Liver (tissue), 9 donors: ENCODE data around the gene RIT2. TPM values are rescaled to one million over a fixed set of nuclear protein-coding genes. Genes with fewer than 3 reads are reported as not detected.

ENCODE experiments used
- DNase-seq: peaks from one replicate; pipeline ENCODE4 v3.0.0-alpha.2; 2017; ENCODE audit warnings: low spot score
- H3K27ac ChIP-seq, 2 donors: one replicate each; pipeline ENCODE4 v1.7.0; 2013; ENCODE audit warnings: inconsistent platforms in 2 of 2, low read length in 2 of 2, control low read depth in 1 of 2, low read depth in 1 of 2, mild to moderate bottlenecking in 1 of 2
- H3K27me3 ChIP-seq, 4 donors: one replicate each; pipeline versions ENCODE4 v1.6.1 to v1.7.0; 2013; ENCODE audit warnings: low read length in 3 of 4, inconsistent platforms in 1 of 4, mild to moderate bottlenecking in 1 of 4, moderate library complexity in 1 of 4; ENCODE audit not compliant: control insufficient read depth in 4 of 4, insufficient read depth in 4 of 4
- H3K36me3 ChIP-seq, 4 donors: one replicate each; pipeline versions ENCODE4 v1.6.1 to v1.7.0; 2013; ENCODE audit warnings: low read length in 3 of 4, mild to moderate bottlenecking in 3 of 4, low read depth in 1 of 4, moderate library complexity in 1 of 4; ENCODE audit not compliant: control insufficient read depth in 4 of 4, insufficient read depth in 3 of 4
- H3K4me1 ChIP-seq, 4 donors: one replicate each; pipeline versions ENCODE4 v1.6.1 to v1.7.0; 2013; ENCODE audit warnings: low read length in 3 of 4, mild to moderate bottlenecking in 3 of 4, moderate library complexity in 1 of 4; ENCODE audit not compliant: control insufficient read depth in 4 of 4, insufficient read depth in 4 of 4
- H3K4me3 ChIP-seq, 3 donors: one replicate each; pipeline versions ENCODE4 v1.6.1 to v1.7.0; 2013; ENCODE audit warnings: low read length in 3 of 3, control low read depth in 1 of 3, low read depth in 1 of 3, mild to moderate bottlenecking in 1 of 3
- H3K9ac ChIP-seq, 2 donors: one replicate each; pipeline ENCODE4 v1.7.0; 2013; ENCODE audit warnings: low read length in 2 of 2, mild to moderate bottlenecking in 2 of 2, moderate library complexity in 2 of 2, control low read depth in 1 of 2, low read depth in 1 of 2
- H3K9me3 ChIP-seq, 4 donors: one replicate each; pipeline versions ENCODE4 v1.6.1 to v1.7.0; 2013; ENCODE audit warnings: low read length in 3 of 4; ENCODE audit not compliant: control insufficient read depth in 4 of 4
- EGR1 ChIP-seq, 2 donors: IDR thresholded peaks; 2 replicates each; pipeline ENCODE4 v1.6.1; 2016 to 2018; ENCODE audit warnings: antibody characterized with exemption in 2 of 2, low read depth in 2 of 2
- FOXA1 ChIP-seq: IDR thresholded peaks from 2 replicates; pipeline ENCODE4 v1.6.1; 2016; ENCODE audit warnings: antibody characterized with exemption
- FOXA2 ChIP-seq: IDR thresholded peaks from 2 replicates; pipeline ENCODE4 v1.6.1; 2016; ENCODE audit warnings: antibody characterized with exemption
- GABPA ChIP-seq, 2 donors: IDR thresholded peaks in 1 of 2; conservative IDR thresholded peaks in 1 of 2; 2 replicates each; pipeline ENCODE4 v1.6.1; 2016; ENCODE audit warnings: antibody characterized with exemption in 2 of 2, mild to moderate bottlenecking in 1 of 2, moderate library complexity in 1 of 2
- HNF4A ChIP-seq, 2 donors: conservative IDR thresholded peaks; 2 replicates each; pipeline ENCODE4 v1.6.1; 2016; ENCODE audit warnings: antibody characterized with exemption in 2 of 2, mild to moderate bottlenecking in 2 of 2
- HNF4G ChIP-seq: IDR thresholded peaks from 2 replicates; pipeline ENCODE4 v1.6.1; 2016; ENCODE audit warnings: antibody characterized with exemption
- JUND ChIP-seq, 2 donors: IDR thresholded peaks; 2 replicates each; pipeline ENCODE4 v1.6.1; 2016; ENCODE audit warnings: antibody characterized with exemption in 2 of 2
- NR2F2 ChIP-seq: IDR thresholded peaks from 2 replicates; pipeline ENCODE4 v1.6.1; 2016; ENCODE audit warnings: antibody characterized with exemption
- RAD21 ChIP-seq, 2 donors: IDR thresholded peaks; 2 replicates each; pipeline ENCODE4 v1.6.1; 2016; ENCODE audit warnings: antibody characterized with exemption in 2 of 2, mild to moderate bottlenecking in 2 of 2
- RXRA ChIP-seq, 2 donors: IDR thresholded peaks; 2 replicates each; pipeline ENCODE4 v1.6.1; 2017 to 2018; ENCODE audit warnings: antibody characterized with exemption in 2 of 2, mild to moderate bottlenecking in 1 of 2
- SP1 ChIP-seq: IDR thresholded peaks from 2 replicates; pipeline ENCODE4 v1.6.1; 2018; ENCODE audit warnings: antibody characterized with exemption, mild to moderate bottlenecking
- TAF1 ChIP-seq: conservative IDR thresholded peaks from 2 replicates; pipeline ENCODE4 v1.6.1; 2016; ENCODE audit warnings: antibody characterized with exemption, mild to moderate bottlenecking
- YY1 ChIP-seq: IDR thresholded peaks from 2 replicates; pipeline ENCODE4 v1.6.1; 2016; ENCODE audit warnings: antibody characterized with exemption, mild to moderate bottlenecking
- WGBS: extraction: QIAGEN DNeasy Blood & Tissue Kit; methylation state at CpG from one replicate; pipeline ENCODE4 v1.1.7; 2013; 5-methylcytosine and 5-hydroxymethylcytosine counted together
- polyA plus RNA-seq, 2 donors: library from polyadenylated mRNA; stranded (reverse) in 1 of 2; unstranded in 1 of 2; fragments of 200-250 nt in 1 of 2; fragments of >200 nt in 1 of 2; fragmentation: Nextera tagmentation in 1 of 2; extraction: Ambion mirVana in 1 of 2; gene quantifications; one replicate each; pipeline versions ENCODE4 v1.2.1 to v1.2.3, GENCODE V29; 2013 to 2015
- total RNA-seq, 2 donors: library from RNA; depleted of rRNA; stranded (reverse); fragments of >200 nt; gene quantifications; one replicate each; pipeline ENCODE4 v1.2.3, GENCODE V29; 2014
- TF ChIP-seq, protein P1 (sequence below): IDR thresholded peaks from 2 replicates; pipeline ENCODE4 v1.6.1; 2016; ENCODE audit warnings: antibody characterized with exemption
- TF ChIP-seq, protein P2 (sequence below): IDR thresholded peaks from 2 replicates; pipeline ENCODE4 v1.6.1; 2016; ENCODE audit warnings: antibody characterized with exemption
- TF ChIP-seq, protein P3 (sequence below): IDR thresholded peaks from 2 replicates; pipeline ENCODE4 v1.6.1; 2016; ENCODE audit warnings: antibody characterized with exemption, mild to moderate bottlenecking
- TF ChIP-seq, protein P4 (sequence below): fragments of 150-350 bp; IDR thresholded peaks from 2 replicates; pipeline ENCODE4 v1.5.1; 2017; ENCODE audit warnings: improper control_type of control experiment, low read depth, low read length; ENCODE audit not compliant: missing input control
- TF ChIP-seq, protein P5 (sequence below): IDR thresholded peaks from 2 replicates; pipeline ENCODE4 v1.6.1; 2016; ENCODE audit warnings: antibody characterized with exemption
- donor health status: healthy.
- donor health status: healthy.
- donor health status: healthy.
- donor health status: healthy.
- donor health status: healthy.

RIT2 gene
- total and polyA plus RNA-seq, 4 donors, result not detected

DNA sequence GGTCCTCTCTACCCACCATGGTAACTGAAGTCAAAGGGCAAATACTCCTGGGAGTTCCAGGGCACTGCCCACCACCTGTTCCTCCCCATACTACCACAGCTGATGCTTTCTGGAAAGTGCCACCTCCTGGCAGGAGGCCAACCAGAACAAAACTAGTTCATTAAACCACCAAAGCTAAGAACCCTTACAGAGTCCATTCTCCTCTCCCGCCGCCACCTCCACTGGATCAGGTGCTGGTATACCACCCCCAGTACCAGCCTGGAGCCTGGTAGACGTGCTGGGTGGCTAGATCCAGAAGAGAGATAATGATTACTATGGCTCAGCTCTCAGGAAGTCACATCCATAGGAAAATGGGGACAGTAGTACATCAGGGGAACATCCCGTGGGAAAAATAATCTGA, 300.9 kb downstream of the RIT2 start:
- H3K4me1 ChIP-seq, result no peaks in the 10 kb centered on the region
- H3K9ac ChIP-seq, result no peak overlapping the region
- H3K27me3 ChIP-seq, result no peaks in the 10 kb centered on the region
- no peak for TF ChIP-seq YY1
- no peak for TF ChIP-seq FOXA1
- TF ChIP-seq, protein P1, sequence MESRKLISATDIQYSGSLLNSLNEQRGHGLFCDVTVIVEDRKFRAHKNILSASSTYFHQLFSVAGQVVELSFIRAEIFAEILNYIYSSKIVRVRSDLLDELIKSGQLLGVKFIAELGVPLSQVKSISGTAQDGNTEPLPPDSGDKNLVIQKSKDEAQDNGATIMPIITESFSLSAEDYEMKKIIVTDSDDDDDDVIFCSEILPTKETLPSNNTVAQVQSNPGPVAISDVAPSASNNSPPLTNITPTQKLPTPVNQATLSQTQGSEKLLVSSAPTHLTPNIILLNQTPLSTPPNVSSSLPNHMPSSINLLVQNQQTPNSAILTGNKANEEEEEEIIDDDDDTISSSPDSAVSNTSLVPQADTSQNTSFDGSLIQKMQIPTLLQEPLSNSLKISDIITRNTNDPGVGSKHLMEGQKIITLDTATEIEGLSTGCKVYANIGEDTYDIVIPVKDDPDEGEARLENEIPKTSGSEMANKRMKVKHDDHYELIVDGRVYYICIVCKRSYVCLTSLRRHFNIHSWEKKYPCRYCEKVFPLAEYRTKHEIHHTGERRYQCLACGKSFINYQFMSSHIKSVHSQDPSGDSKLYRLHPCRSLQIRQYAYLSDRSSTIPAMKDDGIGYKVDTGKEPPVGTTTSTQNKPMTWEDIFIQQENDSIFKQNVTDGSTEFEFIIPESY, result no peak
- no peak for TF ChIP-seq RXRA (IDR thresholded peaks at IDR 0.05)
- no peak for TF ChIP-seq NR2F2
- no peak for TF ChIP-seq JUND (IDR thresholded peaks at IDR 0.05)
- TF ChIP-seq GABPA (IDR thresholded peaks at IDR 0.05 in 1 of 2, conservative IDR thresholded peaks at IDR 0.05 in 1 of 2), result no peak
- TF ChIP-seq, protein P2, sequence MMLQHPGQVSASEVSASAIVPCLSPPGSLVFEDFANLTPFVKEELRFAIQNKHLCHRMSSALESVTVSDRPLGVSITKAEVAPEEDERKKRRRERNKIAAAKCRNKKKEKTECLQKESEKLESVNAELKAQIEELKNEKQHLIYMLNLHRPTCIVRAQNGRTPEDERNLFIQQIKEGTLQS, result no peak
- TF ChIP-seq EGR1 (IDR thresholded peaks at IDR 0.05; ENCODE audit: low read depth in 2 of 2), result no peak
- no peak for TF ChIP-seq FOXA2
- no peak for TF ChIP-seq HNF4G
- TF ChIP-seq HNF4A (conservative IDR thresholded peaks at IDR 0.05), result no peak
- TF ChIP-seq, protein P3, sequence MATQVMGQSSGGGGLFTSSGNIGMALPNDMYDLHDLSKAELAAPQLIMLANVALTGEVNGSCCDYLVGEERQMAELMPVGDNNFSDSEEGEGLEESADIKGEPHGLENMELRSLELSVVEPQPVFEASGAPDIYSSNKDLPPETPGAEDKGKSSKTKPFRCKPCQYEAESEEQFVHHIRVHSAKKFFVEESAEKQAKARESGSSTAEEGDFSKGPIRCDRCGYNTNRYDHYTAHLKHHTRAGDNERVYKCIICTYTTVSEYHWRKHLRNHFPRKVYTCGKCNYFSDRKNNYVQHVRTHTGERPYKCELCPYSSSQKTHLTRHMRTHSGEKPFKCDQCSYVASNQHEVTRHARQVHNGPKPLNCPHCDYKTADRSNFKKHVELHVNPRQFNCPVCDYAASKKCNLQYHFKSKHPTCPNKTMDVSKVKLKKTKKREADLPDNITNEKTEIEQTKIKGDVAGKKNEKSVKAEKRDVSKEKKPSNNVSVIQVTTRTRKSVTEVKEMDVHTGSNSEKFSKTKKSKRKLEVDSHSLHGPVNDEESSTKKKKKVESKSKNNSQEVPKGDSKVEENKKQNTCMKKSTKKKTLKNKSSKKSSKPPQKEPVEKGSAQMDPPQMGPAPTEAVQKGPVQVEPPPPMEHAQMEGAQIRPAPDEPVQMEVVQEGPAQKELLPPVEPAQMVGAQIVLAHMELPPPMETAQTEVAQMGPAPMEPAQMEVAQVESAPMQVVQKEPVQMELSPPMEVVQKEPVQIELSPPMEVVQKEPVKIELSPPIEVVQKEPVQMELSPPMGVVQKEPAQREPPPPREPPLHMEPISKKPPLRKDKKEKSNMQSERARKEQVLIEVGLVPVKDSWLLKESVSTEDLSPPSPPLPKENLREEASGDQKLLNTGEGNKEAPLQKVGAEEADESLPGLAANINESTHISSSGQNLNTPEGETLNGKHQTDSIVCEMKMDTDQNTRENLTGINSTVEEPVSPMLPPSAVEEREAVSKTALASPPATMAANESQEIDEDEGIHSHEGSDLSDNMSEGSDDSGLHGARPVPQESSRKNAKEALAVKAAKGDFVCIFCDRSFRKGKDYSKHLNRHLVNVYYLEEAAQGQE, result no peak
- TF ChIP-seq SP1, result no peak
- TF ChIP-seq, protein P4, sequence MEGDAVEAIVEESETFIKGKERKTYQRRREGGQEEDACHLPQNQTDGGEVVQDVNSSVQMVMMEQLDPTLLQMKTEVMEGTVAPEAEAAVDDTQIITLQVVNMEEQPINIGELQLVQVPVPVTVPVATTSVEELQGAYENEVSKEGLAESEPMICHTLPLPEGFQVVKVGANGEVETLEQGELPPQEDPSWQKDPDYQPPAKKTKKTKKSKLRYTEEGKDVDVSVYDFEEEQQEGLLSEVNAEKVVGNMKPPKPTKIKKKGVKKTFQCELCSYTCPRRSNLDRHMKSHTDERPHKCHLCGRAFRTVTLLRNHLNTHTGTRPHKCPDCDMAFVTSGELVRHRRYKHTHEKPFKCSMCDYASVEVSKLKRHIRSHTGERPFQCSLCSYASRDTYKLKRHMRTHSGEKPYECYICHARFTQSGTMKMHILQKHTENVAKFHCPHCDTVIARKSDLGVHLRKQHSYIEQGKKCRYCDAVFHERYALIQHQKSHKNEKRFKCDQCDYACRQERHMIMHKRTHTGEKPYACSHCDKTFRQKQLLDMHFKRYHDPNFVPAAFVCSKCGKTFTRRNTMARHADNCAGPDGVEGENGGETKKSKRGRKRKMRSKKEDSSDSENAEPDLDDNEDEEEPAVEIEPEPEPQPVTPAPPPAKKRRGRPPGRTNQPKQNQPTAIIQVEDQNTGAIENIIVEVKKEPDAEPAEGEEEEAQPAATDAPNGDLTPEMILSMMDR, result no peak
- TF ChIP-seq RAD21 (IDR thresholded peaks at IDR 0.05), result no peak
- TF ChIP-seq, protein P5, sequence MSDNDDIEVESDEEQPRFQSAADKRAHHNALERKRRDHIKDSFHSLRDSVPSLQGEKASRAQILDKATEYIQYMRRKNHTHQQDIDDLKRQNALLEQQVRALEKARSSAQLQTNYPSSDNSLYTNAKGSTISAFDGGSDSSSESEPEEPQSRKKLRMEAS, result no peak
- no peak for TF ChIP-seq TAF1
- H3K4me3 ChIP-seq, result no peak overlapping the region
- no peak for DNase-seq
- WGBS, result 85% methylated on average over 4 of the region's 4 CpGs
- H3K9me3 ChIP-seq, result no peaks in the 10 kb centered on the region
- no peak overlapping the region for H3K27ac ChIP-seq
- H3K36me3 ChIP-seq, result no peaks in the 10 kb centered on the region

DNA sequence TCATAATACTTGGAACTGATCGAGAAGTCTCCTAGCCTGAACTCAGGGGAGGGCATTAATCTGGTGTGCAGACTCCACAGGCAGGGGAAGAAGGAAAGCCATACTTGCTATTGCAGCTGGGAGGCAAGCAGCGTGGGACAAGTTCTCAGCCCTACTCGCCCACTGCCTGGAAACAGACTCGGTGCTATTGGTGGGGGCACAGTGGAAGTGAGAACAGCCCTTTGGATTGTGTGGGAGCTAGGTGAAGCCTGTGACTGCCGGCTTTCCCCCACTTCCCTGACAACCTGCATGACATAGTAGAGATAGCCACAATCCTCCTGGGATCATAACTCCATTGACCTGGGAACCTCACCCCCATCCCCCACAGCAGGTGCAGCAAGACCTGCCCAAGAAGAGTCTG, 301.3 kb downstream of the RIT2 start:
- no peak for DNase-seq
- no peaks in the 10 kb centered on the region for H3K9me3 ChIP-seq
- H3K4me1 ChIP-seq, result no peaks in the 10 kb centered on the region
- WGBS, result 87% methylated on average over 5 of the region's 5 CpGs
- no peak overlapping the region for H3K9ac ChIP-seq
- no peak overlapping the region for H3K27ac ChIP-seq
- no peak overlapping the region for H3K4me3 ChIP-seq
- no peaks in the 10 kb centered on the region for H3K27me3 ChIP-seq
- H3K36me3 ChIP-seq, result no peaks in the 10 kb centered on the region
- TF ChIP-seq, protein P3, result no peak
- TF ChIP-seq NR2F2 (no peak), RAD21 (IDR thresholded peaks at IDR 0.05) (no peak), YY1 (no peak), HNF4A (conservative IDR thresholded peaks at IDR 0.05) (no peak), FOXA2 (no peak), FOXA1 (no peak)
- TF ChIP-seq, protein P5, result no peak
- TF ChIP-seq, protein P2, result no peak
- TF ChIP-seq, protein P4, result no peak
